GM19372 (cell line): Measurements from ENCODE around the gene GABRG3.

ENCODE experiments used
- ATAC-seq: cut with Tn5 transposase; IDR thresholded peaks from one replicate; pipeline ENCODE4 v1.9.1; 2021; ENCODE audit warnings: mild to moderate bottlenecking, low read depth, moderate library complexity; ENCODE audit not compliant: unreplicated experiment

GABRG3 gene

GRCh38 chr15:27535445-27536129 is 564.6 kb downstream of the GABRG3 start:
- ATAC-seq, result no peak

GRCh38 chr15:27538325-27538724 is 567.3 kb downstream of the GABRG3 start:
- no peak for ATAC-seq

- no peak for ATAC-seq
Measured at GRCh38 chr15:27541581-27541980, 570.6 kb downstream of the GABRG3 start.

GRCh38 chr15:27545494-27546255 is 574.7 kb downstream of the GABRG3 start:
- no peak for ATAC-seq

DNA sequence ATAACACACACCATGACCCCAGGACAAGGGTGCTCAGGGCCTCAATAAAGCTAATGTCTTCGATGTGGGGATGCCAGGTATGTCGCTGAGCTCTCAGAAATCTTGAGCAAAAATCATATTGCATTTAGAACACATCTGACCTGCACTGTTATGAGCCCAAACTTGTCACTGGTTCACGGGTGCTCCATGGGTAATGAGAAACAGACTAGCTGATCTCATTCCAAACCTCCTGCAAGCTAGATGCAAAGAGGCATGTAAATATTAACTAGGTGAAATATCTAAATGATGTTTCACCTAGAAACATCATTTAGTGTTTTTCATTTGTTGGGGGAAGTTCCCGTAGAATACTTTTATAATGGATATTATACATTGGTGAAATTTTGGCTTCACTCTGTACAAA is 578.8 kb downstream of the GABRG3 start:
- no peak for ATAC-seq

- no peak for ATAC-seq
Measured at GRCh38 chr15:27550635-27551034, 579.7 kb downstream of the GABRG3 start.

GRCh38 chr15:27561816-27562215 is 590.8 kb downstream of the GABRG3 start:
- ATAC-seq, result no peak

DNA sequence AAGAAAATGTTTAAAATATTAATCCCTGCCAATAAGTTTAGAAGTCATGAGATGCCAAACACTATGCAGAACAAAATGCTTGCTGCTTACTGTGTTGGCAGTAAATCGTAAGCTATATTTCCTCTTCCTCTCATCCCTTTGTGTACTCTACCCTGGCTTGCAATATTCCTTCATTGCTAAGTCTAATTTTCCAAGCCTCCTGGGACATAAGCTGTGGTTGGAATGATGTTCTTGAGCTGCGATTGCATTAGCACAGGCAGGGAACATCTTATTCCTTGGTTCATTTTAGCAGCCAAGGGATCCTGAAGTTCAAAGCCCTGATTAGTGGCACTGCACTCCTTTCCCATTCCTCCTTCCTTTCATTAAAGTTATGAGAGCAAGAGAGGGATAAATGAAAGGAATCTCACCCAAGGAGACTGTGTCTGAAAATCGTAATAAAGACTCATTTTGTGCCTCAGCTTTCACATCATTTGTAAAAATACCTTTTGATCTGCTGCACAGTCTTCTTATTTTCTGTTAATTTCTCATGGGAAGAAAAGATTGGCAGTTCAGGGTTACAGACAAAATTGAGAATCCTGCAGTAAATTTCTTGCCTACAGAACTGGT is 592.9 kb downstream of the GABRG3 start:
- ATAC-seq, result no peak

- no peak for ATAC-seq
Measured at GRCh38 chr15:27564656-27565055, 593.7 kb downstream of the GABRG3 start.

- no peak for ATAC-seq
Measured at GRCh38 chr15:27570746-27571145, 599.8 kb downstream of the GABRG3 start.

DNA sequence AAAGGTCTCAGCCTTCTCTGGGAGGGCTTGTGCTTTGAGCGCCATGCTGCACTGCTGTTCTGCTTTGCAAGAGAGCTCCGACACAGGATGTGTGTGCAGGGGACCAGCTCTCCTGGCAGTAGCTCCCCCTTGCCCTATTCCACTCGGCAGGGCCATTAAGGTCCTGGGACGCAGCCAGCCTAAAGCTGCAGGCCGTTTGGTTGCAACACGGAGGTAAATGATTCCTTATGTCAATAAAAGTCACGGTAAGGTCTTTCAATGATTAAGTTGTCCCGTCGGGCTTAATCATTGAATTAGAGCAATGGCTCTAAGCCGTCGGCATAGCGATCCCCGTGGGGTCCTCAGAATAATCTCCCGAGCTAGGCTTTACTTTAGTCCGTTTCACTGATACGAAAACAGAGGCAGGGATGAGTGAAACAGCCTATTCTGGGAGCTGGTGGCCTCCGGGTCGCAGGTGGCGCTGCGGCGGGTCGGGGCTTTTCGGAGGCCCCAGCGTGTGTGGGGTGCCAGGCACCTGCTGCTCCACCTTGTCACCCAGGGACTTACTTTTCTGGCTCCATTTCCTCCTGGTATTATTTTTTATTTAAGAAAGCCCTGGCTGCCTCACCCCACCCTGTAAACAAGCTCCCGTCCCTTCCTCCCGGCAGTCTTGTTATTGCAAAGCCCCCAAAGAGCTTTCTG is 603.0 kb downstream of the GABRG3 start:
- no peak for ATAC-seq

DNA sequence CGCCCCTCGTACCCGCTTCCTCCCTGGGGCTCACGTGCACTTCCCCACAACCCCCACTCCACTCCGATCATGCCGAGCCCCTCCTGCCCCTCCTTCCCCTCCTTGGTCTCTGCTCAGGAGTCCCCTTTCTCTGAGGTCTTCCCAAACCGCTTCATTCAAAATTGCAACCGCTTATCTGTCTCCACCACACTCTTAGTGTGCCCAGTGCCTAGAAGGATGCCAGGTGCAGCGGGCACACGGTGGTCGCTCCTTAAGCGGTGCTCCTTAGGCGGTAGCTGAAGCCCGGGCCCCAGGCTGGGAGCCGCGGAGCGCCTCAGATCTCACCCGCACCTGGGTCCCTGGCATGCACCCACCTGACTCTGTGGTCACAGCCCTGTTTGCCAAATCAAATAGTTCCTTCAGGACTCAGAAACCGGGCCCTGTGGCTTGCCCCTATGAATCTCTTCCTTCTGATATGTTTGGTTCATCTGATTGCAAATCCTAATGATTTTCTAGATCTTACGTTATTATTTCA is 603.6 kb downstream of the GABRG3 start:
- no peak for ATAC-seq

- no peak for ATAC-seq
Measured at GRCh38 chr15:27575521-27575920, 604.5 kb downstream of the GABRG3 start.

DNA sequence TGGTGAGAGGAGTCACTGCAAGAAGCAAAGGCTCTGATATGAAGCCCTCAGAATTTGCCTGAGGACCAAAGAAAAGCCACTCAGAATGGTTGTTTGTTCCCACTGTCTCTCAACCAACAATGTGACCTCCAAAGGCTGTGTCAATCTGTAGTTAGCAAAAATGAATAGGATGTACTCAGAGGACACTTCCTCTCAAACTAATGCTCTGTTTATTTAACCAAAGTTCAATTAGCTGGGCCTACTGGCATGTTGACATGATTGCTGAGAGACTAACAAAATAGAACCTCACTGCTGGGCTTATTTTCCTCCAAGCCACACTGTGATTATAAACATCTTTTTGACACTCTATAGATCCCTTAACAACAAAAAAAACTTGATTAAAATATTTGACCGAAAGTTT is 605.6 kb downstream of the GABRG3 start:
- no peak for ATAC-seq

- ATAC-seq, result no peak
Measured at GRCh38 chr15:27579738-27580137, 608.8 kb downstream of the GABRG3 start.

- ATAC-seq, result no peak
Measured at GRCh38 chr15:27582726-27583410, 611.9 kb downstream of the GABRG3 start.

- ATAC-seq, result no peak
Measured at GRCh38 chr15:27583651-27584050, 612.7 kb downstream of the GABRG3 start.

- ATAC-seq, result no peak
Measured at GRCh38 chr15:27585041-27585640, 614.2 kb downstream of the GABRG3 start.

- no peak for ATAC-seq
Measured at GRCh38 chr15:27587810-27588209, 616.8 kb downstream of the GABRG3 start.

DNA sequence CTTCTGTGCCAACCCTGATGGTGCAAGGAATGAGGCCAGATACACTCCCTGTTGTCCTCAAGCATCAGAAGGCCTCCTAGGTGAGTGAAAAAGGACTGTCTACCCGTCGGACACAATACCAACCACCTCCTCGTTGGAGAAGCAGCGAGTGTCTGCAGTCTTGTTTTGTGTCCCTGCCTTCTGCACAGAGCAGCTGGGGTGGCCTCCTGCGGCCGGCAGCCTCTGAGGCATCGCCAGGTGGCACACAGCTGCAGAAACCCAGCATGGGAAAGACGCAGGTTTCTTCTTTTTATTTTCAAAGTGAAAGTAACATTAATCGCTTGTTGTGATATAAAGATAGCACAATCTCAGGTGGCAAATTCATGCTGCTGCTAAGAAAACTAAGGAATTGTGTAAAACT is 618.3 kb downstream of the GABRG3 start:
- ATAC-seq, result no peak
